H1 (cell line): Measurements from ENCODE around the gene KIAA1328. TPM values are rescaled to one million over a fixed set of nuclear protein-coding genes. Genes with fewer than 3 reads are reported as not detected.

Experiments
- CTCF ChIA-PET: fragments of 300-600 bp; sonication (Branson Sonifier 250); formaldehyde crosslinking; loops from one replicate; lab custom pipeline; 2021; ENCODE audit not compliant: partially characterized antibody; lab: Charles Lee
- POLR2A ChIA-PET: fragments of 300-600 bp; sonication (Branson Sonifier 250); formaldehyde crosslinking; loops from one replicate; lab custom pipeline; 2021; ENCODE audit warnings: inconsistent platforms; ENCODE audit not compliant: partially characterized antibody; lab: Charles Lee
- DNase-seq, 2 experiments: peaks; one replicate each; pipeline versions ENCODE4 v3.0.0 to v3.0.0-alpha.2; 2010 to 2022; ENCODE audit warnings: low spot score in 2 of 2, low read depth in 1 of 2, mixed read lengths in 1 of 2
- FAIRE-seq: peaks from 2 replicates; lab custom pipeline; 2011; peaks lifted over from hg19 to GRCh38; lab: Jason Lieb, UNC
- H2AFZ ChIP-seq: 2 replicates; pipeline ENCODE4 v1.8.1; 2012; ENCODE audit warnings: low read length, inconsistent platforms
- H2AK5ac ChIP-seq: 2 replicates; pipeline ENCODE4 v1.6.1; 2013; ENCODE audit warnings: low read depth, low read length
- H2BK120ac ChIP-seq: replicated peaks from 2 replicates; pipeline ENCODE3; 2013; ENCODE audit warnings: low read depth, low read length, inconsistent platforms
- H2BK12ac ChIP-seq: 2 replicates; pipeline ENCODE4 v1.6.1; 2013; ENCODE audit warnings: low read depth, low read length
- H2BK15ac ChIP-seq: 2 replicates; pipeline ENCODE4 v1.6.1; 2013; ENCODE audit warnings: low read length
- H2BK20ac ChIP-seq: 2 replicates; pipeline ENCODE4 v1.6.1; 2013; ENCODE audit warnings: low read length
- H2BK5ac ChIP-seq: 2 replicates; pipeline ENCODE4 v1.6.1; 2013; ENCODE audit warnings: low read depth, low read length
- H3K14ac ChIP-seq: 2 replicates; pipeline ENCODE4 v1.6.1; 2013; ENCODE audit warnings: inconsistent platforms; ENCODE audit not compliant: insufficient read length
- H3K18ac ChIP-seq: 2 replicates; pipeline ENCODE4 v1.6.1; 2013; ENCODE audit warnings: low read length; ENCODE audit errors: extremely low read depth
- H3K23ac ChIP-seq: 2 replicates; pipeline ENCODE4 v1.6.1; 2013; ENCODE audit warnings: inconsistent platforms; ENCODE audit not compliant: insufficient read length
- H3K23me2 ChIP-seq: 2 replicates; pipeline ENCODE4 v1.6.1; 2013; ENCODE audit warnings: low read depth, low read length
- H3K27ac ChIP-seq: 2 replicates; pipeline ENCODE4 v1.6.1; 2011; ENCODE audit warnings: low read depth, low read length, inconsistent platforms
- H3K27me3 ChIP-seq, 4 experiments: replicated peaks in 1 of 4; 1 replicate in 1 of 4; 2 replicates in 3 of 4; pipeline versions ENCODE4 v1.6.1 to v1.8.1; 2011 to 2013; ENCODE audit warnings: low read length in 3 of 4, mild to moderate bottlenecking in 3 of 4, inconsistent platforms in 2 of 4, mixed read lengths in 2 of 4, moderate library complexity in 1 of 4; ENCODE audit not compliant: control insufficient read depth in 3 of 4, insufficient read depth in 3 of 4; ENCODE audit errors: extremely low read depth in 1 of 4
- H3K36me3 ChIP-seq, 4 experiments: 2 replicates each; pipeline versions ENCODE4 v1.6.1 to v1.8.1; 2011 to 2013; ENCODE audit warnings: mild to moderate bottlenecking in 4 of 4, low read length in 3 of 4, moderate library complexity in 2 of 4, control low read depth in 1 of 4, inconsistent platforms in 1 of 4; ENCODE audit not compliant: insufficient read depth in 4 of 4, control insufficient read depth in 2 of 4
- H3K4ac ChIP-seq: replicated peaks from 2 replicates; pipeline ENCODE3; 2013; ENCODE audit warnings: low read length, low read depth, mixed read lengths, inconsistent platforms; ENCODE audit not compliant: insufficient read length
- H3K4me1 ChIP-seq, 4 experiments: replicated peaks in 1 of 4; 1 replicate in 1 of 4; 2 replicates in 3 of 4; pipeline versions ENCODE4 v1.6.1 to v1.8.1; 2011 to 2013; ENCODE audit warnings: low read length in 3 of 4, inconsistent platforms in 2 of 4, mixed read lengths in 1 of 4; ENCODE audit not compliant: insufficient read depth in 4 of 4, control insufficient read depth in 3 of 4
- H3K4me2 ChIP-seq, 2 experiments: 2 replicates each; pipeline versions ENCODE4 v1.6.1 to v1.8.1; 2011 to 2013; ENCODE audit warnings: low read depth in 2 of 2, low read length in 2 of 2, control low read depth in 1 of 2, inconsistent platforms in 1 of 2, mild to moderate bottlenecking in 1 of 2; ENCODE audit not compliant: insufficient read depth in 1 of 2
- H3K4me3 ChIP-seq, 4 experiments: fragments of 200-600, 300-600 bp in 1 of 4; sonication (generic), shearing (Covaris generic), sonication (Bioruptor Twin) in 1 of 4; 2 replicates each; pipeline versions ENCODE4 v1.5.1 to v1.8.1; 2011 to 2016; ENCODE audit warnings: low read length in 4 of 4, low read depth in 3 of 4, control low read depth in 2 of 4, inconsistent platforms in 2 of 4, mild to moderate bottlenecking in 2 of 4, mixed read lengths in 1 of 4, moderate library complexity in 1 of 4; ENCODE audit not compliant: insufficient read depth in 2 of 4; ENCODE audit errors: extremely low read depth in 1 of 4
- H3K56ac ChIP-seq: replicated peaks from 2 replicates; pipeline ENCODE3; 2013; ENCODE audit warnings: low read depth, mild to moderate bottlenecking, mixed read lengths, low read length, inconsistent platforms; ENCODE audit not compliant: insufficient read length
- H3K79me1 ChIP-seq: 2 replicates; pipeline ENCODE4 v1.6.1; 2013; ENCODE audit warnings: low read depth, low read length, control low read depth
- H3K79me2 ChIP-seq, 2 experiments: 2 replicates each; pipeline versions ENCODE4 v1.6.1 to v1.8.1; 2012 to 2013; ENCODE audit warnings: low read length in 2 of 2, mild to moderate bottlenecking in 2 of 2, inconsistent platforms in 1 of 2; ENCODE audit not compliant: insufficient read depth in 2 of 2, control insufficient read depth in 1 of 2
- H3K9ac ChIP-seq, 4 experiments: replicated peaks in 1 of 4; 1 replicate in 1 of 4; 2 replicates in 3 of 4; pipeline versions ENCODE4 v1.6.1 to v1.8.1; 2011 to 2013; ENCODE audit warnings: low read depth in 3 of 4, low read length in 3 of 4, control low read depth in 2 of 4, mild to moderate bottlenecking in 2 of 4, moderate library complexity in 2 of 4, inconsistent platforms in 1 of 4; ENCODE audit errors: extremely low read depth in 1 of 4
- H3K9me3 ChIP-seq, 2 experiments: 2 replicates each; pipeline versions ENCODE4 v1.6.1 to v1.8.1; 2012 to 2013; ENCODE audit warnings: mild to moderate bottlenecking in 2 of 2, moderate library complexity in 2 of 2, control low read depth in 1 of 2, inconsistent platforms in 1 of 2, low read depth in 1 of 2, low read length in 1 of 2, mixed read lengths in 1 of 2; ENCODE audit not compliant: insufficient read depth in 2 of 2
- H4K20me1 ChIP-seq, 2 experiments: replicated peaks in 1 of 2; 2 replicates each; pipeline versions ENCODE3 to v1.8.1; 2011 to 2013; ENCODE audit warnings: inconsistent platforms in 2 of 2, low read length in 2 of 2, mild to moderate bottlenecking in 1 of 2; ENCODE audit not compliant: insufficient read depth in 2 of 2, control insufficient read depth in 1 of 2
- H4K5ac ChIP-seq: 2 replicates; pipeline ENCODE4 v1.6.1; 2013; ENCODE audit warnings: low read length, low read depth, mixed read lengths, inconsistent platforms; ENCODE audit not compliant: insufficient read length
- H4K8ac ChIP-seq: 2 replicates; pipeline ENCODE4 v1.8.0; 2013; ENCODE audit warnings: mild to moderate bottlenecking, moderate library complexity, low read length, inconsistent platforms; ENCODE audit not compliant: insufficient read depth; ENCODE audit errors: extremely low read depth
- H4K91ac ChIP-seq: replicated peaks from 2 replicates; pipeline ENCODE3; 2013; ENCODE audit warnings: low read length, mixed read lengths, inconsistent platforms; ENCODE audit not compliant: insufficient read length
- CREB1 ChIP-seq: IDR thresholded peaks from 2 replicates; pipeline ENCODE4 v1.6.1; 2012; ENCODE audit warnings: inconsistent platforms
- GABPA ChIP-seq: IDR thresholded peaks from 2 replicates; pipeline ENCODE4 v1.6.1; 2011; ENCODE audit warnings: mild to moderate bottlenecking, low read length, moderate library complexity, borderline replicate concordance; ENCODE audit not compliant: insufficient read depth
- GTF2F1 ChIP-seq: IDR thresholded peaks from 2 replicates; pipeline ENCODE4 v1.6.1; 2012; ENCODE audit warnings: low read depth, low read length, improper control_type of control experiment, borderline replicate concordance
- JUND ChIP-seq: IDR thresholded peaks from 2 replicates; pipeline ENCODE4 v1.6.1; 2011; ENCODE audit warnings: mild to moderate bottlenecking, improper control_type of control experiment, low read length
- KDM1A ChIP-seq: fragments of 200-600, 300-600 bp; sonication (generic); IDR thresholded peaks from 2 replicates; pipeline ENCODE4 v1.7.1; 2016; ENCODE audit warnings: mild to moderate bottlenecking, low read length, borderline replicate concordance
- NANOG ChIP-seq: IDR thresholded peaks from 2 replicates; pipeline ENCODE4 v1.6.1; 2011; ENCODE audit warnings: low read length, low read depth, mild to moderate bottlenecking, inconsistent platforms; ENCODE audit not compliant: insufficient read depth, poor library complexity, severe bottlenecking
- SAP30 ChIP-seq: fragments of 300-600 bp; sonication (generic); IDR thresholded peaks from 2 replicates; pipeline ENCODE4 v1.7.1; 2012; ENCODE audit warnings: low read length, moderate library complexity, mild to moderate bottlenecking, inconsistent platforms; ENCODE audit not compliant: insufficient read depth, insufficient replicate concordance
- SRF ChIP-seq: IDR thresholded peaks from 2 replicates; pipeline ENCODE4 v1.6.1; 2011; ENCODE audit warnings: mild to moderate bottlenecking, low read depth, low read length, moderate library complexity
- WGBS, 2 experiments: shearing (Covaris generic) in 1 of 2; methylation state at CpG; one replicate each; pipeline versions ENCODE4 v1.1.6 to v1.1.7; 2013 to 2015; ENCODE audit warnings: low lambda C conversion rate in 2 of 2, mixed read lengths in 2 of 2, inconsistent platforms in 1 of 2, low coverage in 1 of 2, missing lambda C conversion rate in 1 of 2; ENCODE audit not compliant: insufficient replicate concordance in 2 of 2, insufficient coverage in 1 of 2, insufficient read length in 1 of 2; ENCODE audit errors: extremely low coverage in 1 of 2, missing lambda C conversion rate in 1 of 2; 5-methylcytosine and 5-hydroxymethylcytosine counted together
- polyA plus RNA-seq, 7 experiments: library from polyadenylated mRNA; depleted of rRNA in 3 of 7; stranded (reverse) in 5 of 7; unstranded in 2 of 7; fragments of >200 nt in 5 of 7; fragments of 200-250 nt in 2 of 7; gene quantifications; 1 replicate in 5 of 7; 2 replicates in 1 of 7; 4 replicates in 1 of 7; pipeline versions ENCODE4 v1.2.1 to v1.2.3, GENCODE V29; 2011 to 2013; ENCODE audit warnings: missing spikeins in 2 of 7, mixed read lengths in 2 of 7
- total RNA-seq: library from RNA; stranded (reverse); fragmentation: NEBNext Ultra II Directional; extraction: Animal tissue kit (Norgen Biotek cat#: 25700); gene quantifications from 2 replicates; pipeline ENCODE4 v1.2.1, GENCODE V29; 2021

KIAA1328 gene
- total and polyA plus RNA-seq, 2 of the 8 experiments (the other 6 are each of a cell fraction or from before 2014, with no cell fraction given) = 2.6 to 5.7 TPM

- no peak overlapping the region for H2AK5ac ChIP-seq
- 96% methylated on average over 16 of the region's 16 CpGs; no CpG with 5 or more reads in 1 of the 2 experiments for whole genome bisulfite sequencing, 2 experiments
- no peak overlapping the region for H3K27ac ChIP-seq
- H3K79me1 ChIP-seq = no peaks in the 10 kb centered on the region
- H3K4me3 ChIP-seq = no peak overlapping the region
- H2BK20ac ChIP-seq = no peak overlapping the region
- H3K9me3 ChIP-seq = peaks cover 0 to 12% of the 10 kb centered on the region in 2 experiments; a peak in 1 of 4 replicates
- POLR2A ChIA-PET = no interaction called here
- H3K4me2 ChIP-seq = no peak overlapping the region
- no peak for TF ChIP-seq KDM1A
- no peak for TF ChIP-seq GTF2F1
- no peak for TF ChIP-seq GABPA
- no peak for TF ChIP-seq NANOG
- no peak for TF ChIP-seq CREB1
- no peak for TF ChIP-seq SRF
- no peak for TF ChIP-seq JUND
- TF ChIP-seq SAP30 = no peak
- TF ChIP-seq, all 59 proteins: peak for 0
- H2AFZ ChIP-seq = no peak overlapping the region
- H3K14ac ChIP-seq = no peak overlapping the region
- H2BK12ac ChIP-seq = no peak overlapping the region
- H3K4me1 ChIP-seq = no peaks in the 10 kb centered on the region; a peak in 1 of 7 replicates
- no peak overlapping the region for H3K9ac ChIP-seq
- H3K36me3 ChIP-seq = no peaks in the 10 kb centered on the region
- no peak overlapping the region for H3K23ac ChIP-seq
- H4K20me1 ChIP-seq = peaks cover 0 to 8% of the 10 kb centered on the region in 2 experiments
- H3K56ac ChIP-seq = no peak overlapping the region
- no peak overlapping the region for H4K91ac ChIP-seq
- H2BK120ac ChIP-seq = no peak overlapping the region
- no peaks in the 10 kb centered on the region for H3K27me3 ChIP-seq
- CTCF ChIA-PET = interaction anchor here (1.2 to 3.0 kb wide), 7 partner anchors 8 to 331 kb away, joined by 3 to 12 read pairs (median 4); no protein-coding TSS in a partner anchor
- no peak overlapping the region for H2BK15ac ChIP-seq
- H2BK5ac ChIP-seq = no peak overlapping the region
- no peak overlapping the region for H3K18ac ChIP-seq
- no peak overlapping the region for H4K8ac ChIP-seq
- H3K23me2 ChIP-seq = no peaks in the 10 kb centered on the region
- H3K4ac ChIP-seq = no peak overlapping the region
- no peaks in the 10 kb centered on the region for H3K79me2 ChIP-seq
- no peak for FAIRE-seq
- DNase-seq = no peak
- no peak overlapping the region for H4K5ac ChIP-seq
Measured at GRCh38 chr18:37272841-37273240, 443.9 kb downstream of the KIAA1328 start.
